ENCODE data around the gene LRIG1. TPM values are rescaled to one million over a fixed set of nuclear protein-coding genes. Genes with fewer than 3 reads are reported as not detected.
A peak's percentile ranks its signal among the peaks of the same experiment; 100 is the strongest.

Gene LRIG1
- total RNA-seq, 1 experiment from 2014 or later, result 52.4 TPM

GRCh38 chr3:66518126-66518525 is 17.3 kb upstream of the LRIG1 start:
- Histone ChIP-seq H3K9ac (ENCODE audit: low read length) (no peak overlapping the region), H3K36me3 (ENCODE audit: insufficient read depth, low read length) (no peaks in the 10 kb centered on the region), H3K4me3 (ENCODE audit: low read length) (no peak overlapping the region), H3K9me3 (ENCODE audit: low read length) (no peaks in the 10 kb centered on the region), H3K27me3 (ENCODE audit: low read length) (no peaks in the 10 kb centered on the region), H3K79me2 (ENCODE audit: low read length) (no peaks in the 10 kb centered on the region), H4K20me1 (ENCODE audit: insufficient read depth, low read depth, low read length) (no peaks in the 10 kb centered on the region), H3K9me2 (replicated peaks; ENCODE audit: insufficient read depth, low read length) (no peaks in the 10 kb centered on the region), H3K4me1 (ENCODE audit: low read length) (peaks cover 15% of the 10 kb centered on the region), H3K4me2 (ENCODE audit: low read depth, low read length, poor library complexity, severe bottlenecking) (no peak overlapping the region), H3K27ac (ENCODE audit: low read length) (no peak overlapping the region), H2AFZ (ENCODE audit: low read length) (no peak overlapping the region)
- no peak for DNase-seq

GRCh38 chr3:66517241-66517640 is 16.4 kb upstream of the LRIG1 start:
- no peak for DNase-seq
- Histone ChIP-seq H3K9ac (ENCODE audit: low read length) (no peak overlapping the region), H3K4me1 (ENCODE audit: low read length) (peaks cover 15% of the 10 kb centered on the region), H3K9me3 (ENCODE audit: low read length) (no peaks in the 10 kb centered on the region), H2AFZ (ENCODE audit: low read length) (no peak overlapping the region), H3K4me3 (ENCODE audit: low read length) (no peak overlapping the region), H3K9me2 (replicated peaks; ENCODE audit: insufficient read depth, low read length) (no peaks in the 10 kb centered on the region), H3K36me3 (ENCODE audit: insufficient read depth, low read length) (no peaks in the 10 kb centered on the region), H3K79me2 (ENCODE audit: low read length) (no peaks in the 10 kb centered on the region), H4K20me1 (ENCODE audit: insufficient read depth, low read depth, low read length) (no peaks in the 10 kb centered on the region), H3K4me2 (ENCODE audit: low read depth, low read length, poor library complexity, severe bottlenecking) (no peak overlapping the region), H3K27ac (ENCODE audit: low read length) (no peak overlapping the region), H3K27me3 (ENCODE audit: low read length) (no peaks in the 10 kb centered on the region)

- no peak overlapping the region for H3K4me2 ChIP-seq (ENCODE audit: low read depth, low read length, poor library complexity, severe bottlenecking)
- no peak overlapping the region for H3K27ac ChIP-seq (ENCODE audit: low read length)
- no peaks in the 10 kb centered on the region for H3K36me3 ChIP-seq (ENCODE audit: insufficient read depth, low read length)
- H3K4me3 ChIP-seq (ENCODE audit: low read length), result no peak overlapping the region
- H3K9me3 ChIP-seq (ENCODE audit: low read length), result no peaks in the 10 kb centered on the region
- H2AFZ ChIP-seq (ENCODE audit: low read length), result no peak overlapping the region
- no peaks in the 10 kb centered on the region for H4K20me1 ChIP-seq (ENCODE audit: insufficient read depth, low read depth, low read length)
- no peaks in the 10 kb centered on the region for H3K9me2 ChIP-seq (replicated peaks; ENCODE audit: insufficient read depth, low read length)
- no peaks in the 10 kb centered on the region for H3K27me3 ChIP-seq (ENCODE audit: low read length)
- H3K4me1 ChIP-seq (ENCODE audit: low read length), result peaks cover 39% of the 10 kb centered on the region
- no peaks in the 10 kb centered on the region for H3K79me2 ChIP-seq (ENCODE audit: low read length)
- DNase-seq, result no peak
- H3K9ac ChIP-seq (ENCODE audit: low read length), result no peak overlapping the region
Measured at GRCh38 chr3:66508461-66508860, 7.6 kb upstream of the LRIG1 start.

GRCh38 chr3:66507423-66508260 is 6.8 kb upstream of the LRIG1 start:
- Histone ChIP-seq H2AFZ (ENCODE audit: low read length) (no peak overlapping the region), H3K27ac (ENCODE audit: low read length) (no peak overlapping the region), H3K9ac (ENCODE audit: low read length) (no peak overlapping the region), H3K4me3 (ENCODE audit: low read length) (no peak overlapping the region), H3K4me2 (ENCODE audit: low read depth, low read length, poor library complexity, severe bottlenecking) (peak overlapping the region; percentile 33), H3K9me2 (replicated peaks; ENCODE audit: insufficient read depth, low read length) (no peaks in the 10 kb centered on the region), H3K4me1 (ENCODE audit: low read length) (peaks cover 47% of the 10 kb centered on the region), H3K79me2 (ENCODE audit: low read length) (no peaks in the 10 kb centered on the region), H4K20me1 (ENCODE audit: insufficient read depth, low read depth, low read length) (no peaks in the 10 kb centered on the region), H3K9me3 (ENCODE audit: low read length) (no peaks in the 10 kb centered on the region), H3K27me3 (ENCODE audit: low read length) (no peaks in the 10 kb centered on the region), H3K36me3 (ENCODE audit: insufficient read depth, low read length) (no peaks in the 10 kb centered on the region)
- DNase-seq, result no peak

GRCh38 chr3:66506154-66506553 is 5.3 kb upstream of the LRIG1 start:
- Histone ChIP-seq H3K36me3 (ENCODE audit: insufficient read depth, low read length) (no peaks in the 10 kb centered on the region), H3K27ac (ENCODE audit: low read length) (no peak overlapping the region), H3K4me2 (ENCODE audit: low read depth, low read length, poor library complexity, severe bottlenecking) (no peak overlapping the region), H3K4me3 (ENCODE audit: low read length) (no peak overlapping the region), H3K27me3 (ENCODE audit: low read length) (no peaks in the 10 kb centered on the region), H3K9me2 (replicated peaks; ENCODE audit: insufficient read depth, low read length) (no peaks in the 10 kb centered on the region), H3K9me3 (ENCODE audit: low read length) (no peaks in the 10 kb centered on the region), H3K9ac (ENCODE audit: low read length) (no peak overlapping the region), H4K20me1 (ENCODE audit: insufficient read depth, low read depth, low read length) (no peaks in the 10 kb centered on the region), H3K4me1 (ENCODE audit: low read length) (peaks cover 54% of the 10 kb centered on the region), H2AFZ (ENCODE audit: low read length) (no peak overlapping the region), H3K79me2 (ENCODE audit: low read length) (no peaks in the 10 kb centered on the region)
- no peak for DNase-seq

- Histone ChIP-seq H3K79me2 (ENCODE audit: low read length) (no peaks in the 10 kb centered on the region), H3K27me3 (ENCODE audit: low read length) (no peaks in the 10 kb centered on the region), H3K9me2 (replicated peaks; ENCODE audit: insufficient read depth, low read length) (no peaks in the 10 kb centered on the region), H3K4me2 (ENCODE audit: low read depth, low read length, poor library complexity, severe bottlenecking) (no peak overlapping the region), H3K9ac (ENCODE audit: low read length) (no peak overlapping the region), H3K9me3 (ENCODE audit: low read length) (no peaks in the 10 kb centered on the region), H4K20me1 (ENCODE audit: insufficient read depth, low read depth, low read length) (no peaks in the 10 kb centered on the region), H3K4me1 (ENCODE audit: low read length) (peaks cover 58% of the 10 kb centered on the region), H3K4me3 (ENCODE audit: low read length) (no peak overlapping the region), H3K27ac (ENCODE audit: low read length) (no peak overlapping the region), H2AFZ (ENCODE audit: low read length) (0 out of 2 replicates have a peak overlapping the region, but pooled peaks have one; percentile 11), H3K36me3 (ENCODE audit: insufficient read depth, low read length) (no peaks in the 10 kb centered on the region)
- no peak for DNase-seq
Measured at GRCh38 chr3:66504850-66505641, 4.2 kb upstream of the LRIG1 start.

- DNase-seq, result no peak
- H3K4me1 ChIP-seq (ENCODE audit: low read length), result peaks cover 61% of the 10 kb centered on the region
Measured at GRCh38 chr3:66502981-66503380, 2.2 kb upstream of the LRIG1 start.

GRCh38 chr3:66502245-66502874 is 1.5 kb upstream of the LRIG1 start:
- Histone ChIP-seq H3K4me3 (ENCODE audit: low read length) (no peak overlapping the region), H3K9me3 (ENCODE audit: low read length) (no peaks in the 10 kb centered on the region), H3K79me2 (ENCODE audit: low read length) (peaks cover 11% of the 10 kb centered on the region; the same call in 1 of the 2 replicates), H3K4me2 (ENCODE audit: low read depth, low read length, poor library complexity, severe bottlenecking) (no peak overlapping the region), H3K27ac (ENCODE audit: low read length) (no peak overlapping the region), H3K4me1 (ENCODE audit: low read length) (peaks cover 62% of the 10 kb centered on the region), H3K36me3 (ENCODE audit: insufficient read depth, low read length) (no peaks in the 10 kb centered on the region), H3K9ac (ENCODE audit: low read length) (no peak overlapping the region), H3K27me3 (ENCODE audit: low read length) (no peaks in the 10 kb centered on the region), H3K9me2 (replicated peaks; ENCODE audit: insufficient read depth, low read length) (no peaks in the 10 kb centered on the region), H4K20me1 (ENCODE audit: insufficient read depth, low read depth, low read length) (no peaks in the 10 kb centered on the region), H2AFZ (ENCODE audit: low read length) (no peak overlapping the region)
- DNase-seq, result no peak

More at GRCh38 chr3:66502981-66503380, 2.2 kb upstream of the LRIG1 start:
- H3K36me3 ChIP-seq (ENCODE audit: insufficient read depth, low read length), result no peaks in the 10 kb centered on the region
- H3K27me3 ChIP-seq (ENCODE audit: low read length), result no peaks in the 10 kb centered on the region
- H3K4me2 ChIP-seq (ENCODE audit: low read depth, low read length, poor library complexity, severe bottlenecking), result no peak overlapping the region
- H3K4me3 ChIP-seq (ENCODE audit: low read length), result no peak overlapping the region
- no peak overlapping the region for H2AFZ ChIP-seq (ENCODE audit: low read length)
- no peaks in the 10 kb centered on the region for H3K9me2 ChIP-seq (replicated peaks; ENCODE audit: insufficient read depth, low read length)
- no peak overlapping the region for H3K27ac ChIP-seq (ENCODE audit: low read length)
- peaks cover 8% of the 10 kb centered on the region; the same call in 1 of the 2 replicates for H3K79me2 ChIP-seq (ENCODE audit: low read length)
- no peaks in the 10 kb centered on the region for H4K20me1 ChIP-seq (ENCODE audit: insufficient read depth, low read depth, low read length)
- no peaks in the 10 kb centered on the region for H3K9me3 ChIP-seq (ENCODE audit: low read length)
- H3K9ac ChIP-seq (ENCODE audit: low read length), result no peak overlapping the region

Measured in Karpas-422 (cell line).